Stimulated activated CD8-positive, alpha-beta memory T cell treated with anti-CD3 and anti-CD28 coated beads, Interleukin-2, amount 100 ng/mL, for 1 hour (primary cell): Measurements from ENCODE around the gene NAGS.
"Not testable (repeated sequence)": the region's sequence is repeated elsewhere in the genome, so short reads cannot be mapped to it uniquely, and the experiment has no call there.

Source experiments
- DNase-seq, 2 donors: peaks; one replicate each; pipeline ENCODE4 v3.0.0-alpha.2; 2020; ENCODE audit warnings: low read depth in 2 of 2

The NAGS gene, protein sequence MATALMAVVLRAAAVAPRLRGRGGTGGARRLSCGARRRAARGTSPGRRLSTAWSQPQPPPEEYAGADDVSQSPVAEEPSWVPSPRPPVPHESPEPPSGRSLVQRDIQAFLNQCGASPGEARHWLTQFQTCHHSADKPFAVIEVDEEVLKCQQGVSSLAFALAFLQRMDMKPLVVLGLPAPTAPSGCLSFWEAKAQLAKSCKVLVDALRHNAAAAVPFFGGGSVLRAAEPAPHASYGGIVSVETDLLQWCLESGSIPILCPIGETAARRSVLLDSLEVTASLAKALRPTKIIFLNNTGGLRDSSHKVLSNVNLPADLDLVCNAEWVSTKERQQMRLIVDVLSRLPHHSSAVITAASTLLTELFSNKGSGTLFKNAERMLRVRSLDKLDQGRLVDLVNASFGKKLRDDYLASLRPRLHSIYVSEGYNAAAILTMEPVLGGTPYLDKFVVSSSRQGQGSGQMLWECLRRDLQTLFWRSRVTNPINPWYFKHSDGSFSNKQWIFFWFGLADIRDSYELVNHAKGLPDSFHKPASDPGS

GRCh38 chr17:44004077-44004760 is at the start of gene NAGS:
Gene NAGS (plus strand): TSS chr17:44004622. CDS start chr17:44004664, 42 bp downstream.
- no peak for DNase-seq

GRCh38 chr17:43956222-43956621 is 48.2 kb upstream of the NAGS start:
- no peak for DNase-seq

DNA sequence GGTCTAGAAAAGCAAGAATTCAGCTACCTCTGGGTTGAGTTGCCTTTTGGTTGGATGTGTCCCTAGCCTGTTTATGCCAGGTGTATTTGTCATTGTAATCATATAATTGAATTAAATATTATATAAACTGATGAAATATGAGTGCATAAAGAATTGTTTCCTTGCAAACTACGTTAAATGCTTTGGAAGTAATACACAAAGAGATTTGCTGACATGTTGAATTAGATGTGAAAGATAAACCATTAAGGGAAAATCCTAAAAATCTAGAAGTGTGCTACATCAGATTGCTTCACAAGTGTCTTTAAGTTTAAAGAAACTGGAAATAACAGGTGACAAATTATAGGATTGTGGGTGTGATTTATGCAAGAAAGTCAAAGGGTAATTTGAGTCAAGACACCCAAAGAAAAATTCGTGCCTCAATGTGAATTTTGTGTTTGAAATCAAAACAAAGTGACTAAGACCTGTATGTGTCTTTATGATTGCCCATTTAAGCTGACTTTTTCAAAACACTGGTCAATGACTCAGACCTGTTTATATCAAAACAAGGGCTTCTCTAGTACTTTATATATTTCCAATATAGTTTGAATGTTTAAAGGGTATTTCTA is 45.6 kb upstream of the NAGS start:
- DNase-seq = no peak

DNA sequence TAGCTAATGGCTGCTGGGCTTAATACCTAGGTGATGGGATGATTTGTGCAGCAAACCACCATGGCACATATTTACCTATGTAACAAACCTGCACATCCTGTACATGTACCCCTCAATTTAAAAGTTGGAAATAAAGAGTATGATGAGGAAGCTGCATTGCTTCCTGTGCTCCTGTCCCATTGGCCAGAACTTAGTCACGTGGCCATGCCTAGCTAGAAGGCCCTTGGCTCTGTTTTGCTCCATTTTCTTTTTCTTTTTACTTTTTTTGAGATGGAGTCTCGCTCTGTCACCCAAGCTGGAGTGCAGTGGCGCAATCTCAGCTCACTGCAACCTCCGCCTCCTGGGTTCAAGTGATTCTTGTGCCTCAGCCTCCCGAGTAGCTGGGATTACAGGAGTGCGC is 43.1 kb upstream of the NAGS start:
- not testable (repeated sequence) for DNase-seq

- no peak for DNase-seq
Measured at GRCh38 chr17:43961954-43962353, 42.5 kb upstream of the NAGS start.

DNA sequence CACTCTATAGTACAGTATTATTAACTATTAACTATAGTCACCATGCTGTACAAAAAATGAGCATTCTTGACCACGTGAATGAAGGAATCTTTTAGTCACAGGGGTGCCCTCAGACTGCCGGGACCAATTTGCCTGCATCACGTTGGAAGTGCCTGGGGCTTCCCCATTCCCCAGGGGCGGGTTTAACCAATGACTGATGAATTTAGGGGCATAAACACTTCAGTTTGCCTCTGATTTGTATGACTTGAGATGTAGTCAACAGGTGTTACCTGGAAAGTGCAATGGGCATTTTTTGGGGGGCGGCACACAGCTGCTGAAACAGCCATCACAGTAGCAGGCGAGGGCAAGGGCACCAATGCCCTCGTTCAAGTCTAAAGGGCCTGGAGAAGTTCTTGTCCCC is 41.9 kb upstream of the NAGS start:
- DNase-seq = no peak

DNA sequence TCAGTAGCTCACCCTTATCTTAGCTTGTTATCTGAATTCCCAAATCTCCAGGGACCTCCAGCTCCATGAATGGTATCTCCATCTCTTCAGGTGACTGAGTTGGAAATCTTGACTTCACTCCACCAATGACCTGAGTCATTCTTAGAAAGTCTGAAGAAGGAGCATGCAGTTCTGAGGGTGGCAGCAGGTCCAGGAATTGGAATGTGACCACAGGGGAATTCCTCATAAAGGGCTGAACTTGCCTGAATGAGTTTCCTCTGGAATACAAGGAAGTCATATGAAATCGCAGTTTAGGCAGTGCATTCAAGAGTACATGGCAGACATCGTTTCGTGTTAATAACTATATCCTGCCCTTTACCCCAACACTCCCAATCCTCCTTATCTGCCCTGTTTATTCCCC is 38.1 kb upstream of the NAGS start:
- DNase-seq = no peak

- DNase-seq = no peak
Measured at GRCh38 chr17:43967251-43967875, 37.1 kb upstream of the NAGS start.

- no peak for DNase-seq
Measured at GRCh38 chr17:43970366-43970765, 34.1 kb upstream of the NAGS start.

DNA sequence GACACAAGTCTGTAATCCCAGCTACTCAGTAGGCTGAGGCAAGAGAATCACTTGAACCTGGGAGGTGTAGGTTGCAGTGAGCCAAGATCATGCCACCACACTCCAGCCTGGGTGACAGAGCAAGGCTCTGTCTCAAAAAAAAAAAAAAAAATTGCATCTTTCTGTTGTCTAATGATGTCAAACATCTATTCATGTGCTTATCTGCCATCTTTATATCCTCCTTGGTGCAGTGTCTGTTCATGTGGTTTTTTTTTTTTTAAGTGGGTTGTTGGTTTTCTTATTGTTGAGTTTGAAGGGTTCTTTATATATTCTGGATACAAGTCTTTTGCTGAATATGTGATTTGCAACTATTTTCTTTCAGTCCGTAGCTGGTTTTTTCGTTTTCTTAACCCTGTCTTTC is 33.0 kb upstream of the NAGS start:
- DNase-seq = not testable (repeated sequence)

DNA sequence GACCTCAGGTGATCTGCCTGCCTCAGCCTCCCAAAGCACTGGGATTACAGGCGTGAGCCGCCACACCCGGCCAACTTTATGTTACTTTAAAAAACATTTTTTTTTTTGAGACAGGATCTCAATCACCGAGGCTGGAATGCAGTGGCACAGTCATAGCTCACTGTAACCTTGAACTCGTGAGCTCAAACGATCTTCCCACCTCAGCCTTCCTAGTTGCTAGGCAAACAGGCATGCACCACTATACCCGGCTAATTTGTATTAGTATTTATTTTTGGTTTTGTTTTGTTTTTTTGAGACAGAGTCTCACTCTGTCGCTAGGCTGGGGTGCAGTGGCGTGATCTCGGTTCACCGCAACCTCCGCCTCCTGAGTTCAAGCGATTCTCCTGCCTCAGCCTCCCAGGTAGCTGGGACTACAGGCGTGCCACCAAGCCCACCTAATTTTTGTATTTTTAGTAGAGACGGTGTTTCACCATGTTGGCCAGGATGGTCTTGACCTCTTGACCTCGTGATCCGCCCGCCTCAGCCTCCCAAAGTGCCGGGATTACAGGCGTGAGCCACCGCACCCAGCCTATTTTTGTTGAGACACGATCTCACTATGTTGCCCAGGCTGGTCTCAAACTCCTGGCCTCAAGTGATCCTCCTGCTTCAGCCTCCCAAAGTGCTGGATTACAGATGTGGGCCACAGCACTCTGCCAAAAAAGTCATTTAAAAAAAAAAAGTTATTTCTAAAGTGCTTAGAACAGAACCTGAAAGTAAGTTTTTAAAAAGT is 31.8 kb upstream of the NAGS start:
- DNase-seq = not testable (repeated sequence)

GRCh38 chr17:43974382-43975266 is 29.8 kb upstream of the NAGS start:
- DNase-seq = no peak

GRCh38 chr17:43975898-43976297 is 28.5 kb upstream of the NAGS start:
- no peak for DNase-seq

DNA sequence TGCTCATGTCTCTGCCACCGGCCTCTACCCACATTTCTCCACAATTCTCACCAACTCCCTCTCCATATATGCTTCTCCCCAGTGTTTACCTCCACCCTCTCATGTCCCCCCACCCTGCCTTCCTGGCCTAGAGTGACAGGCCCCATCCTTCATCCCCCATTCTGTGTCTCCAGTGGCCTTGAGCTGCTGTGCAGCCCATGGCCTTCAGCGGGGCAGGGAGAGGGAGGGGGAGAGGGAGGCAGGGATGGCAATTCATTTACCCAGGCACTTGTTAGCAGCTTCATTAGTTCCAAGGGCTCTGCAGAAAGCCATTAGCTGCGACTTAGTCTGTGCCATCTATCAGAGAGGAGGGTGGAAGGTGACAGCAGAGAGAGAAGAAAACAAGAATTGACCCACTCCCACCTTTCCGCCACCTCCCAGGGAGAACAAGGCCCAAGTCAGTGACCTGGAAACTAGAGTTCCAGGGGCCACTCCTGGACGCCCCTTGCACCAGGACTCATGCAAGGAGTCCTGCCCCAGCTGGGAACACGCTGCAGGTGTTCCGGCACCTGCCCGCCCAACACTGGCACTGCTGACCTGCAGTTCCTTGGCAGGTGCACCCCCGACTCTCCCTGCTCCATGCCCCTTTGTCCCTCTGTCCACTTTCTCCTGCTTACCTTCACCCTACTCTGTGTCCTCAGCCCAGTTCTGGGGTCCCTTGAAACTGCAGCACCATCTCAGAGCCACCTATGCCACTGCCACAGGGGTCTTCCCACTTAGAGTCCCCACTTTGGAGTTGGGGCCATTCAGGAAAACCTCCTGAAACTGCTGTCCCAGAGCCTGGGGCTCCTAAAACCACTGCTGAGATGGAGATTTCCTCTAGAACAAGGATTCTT is 27.2 kb upstream of the NAGS start:
- DNase-seq = no peak

- no peak for DNase-seq
Measured at GRCh38 chr17:43978078-43978477, 26.3 kb upstream of the NAGS start.

GRCh38 chr17:43979011-43979410 is 25.4 kb upstream of the NAGS start:
- DNase-seq = no peak

- DNase-seq = no peak
Measured at GRCh38 chr17:43979671-43980070, 24.8 kb upstream of the NAGS start.

DNA sequence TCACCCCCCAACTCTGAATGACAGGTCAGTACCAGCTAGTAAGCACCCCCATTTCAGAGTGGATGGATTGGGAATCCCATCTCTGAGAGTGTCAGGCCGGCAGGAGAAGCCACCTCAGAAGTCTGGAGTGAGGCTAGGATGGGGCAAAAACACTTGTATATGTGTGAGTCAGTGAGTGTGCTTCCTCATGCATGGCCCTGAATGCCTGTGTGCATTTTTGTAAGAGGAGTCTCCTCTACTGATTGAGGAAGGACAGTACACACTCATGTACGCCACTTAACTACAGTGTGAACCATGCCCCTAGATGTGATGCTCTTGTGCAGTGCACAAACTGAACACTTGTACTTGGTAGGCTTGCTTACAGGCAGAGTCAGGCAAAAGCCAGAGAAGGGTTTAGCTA is 22.3 kb upstream of the NAGS start:
- DNase-seq = no peak

- DNase-seq = no peak
Measured at GRCh38 chr17:43983196-43983514, 21.3 kb upstream of the NAGS start.
